GM21390 (cell line): Measurements from ENCODE around the gene IGFBP2.
A peak's percentile ranks its signal among the peaks of the same experiment; 100 is the strongest.

Source experiments
- ATAC-seq: cut with Tn5 transposase; IDR thresholded peaks from one replicate; pipeline ENCODE4 v1.9.1; 2021; ENCODE audit not compliant: unreplicated experiment

The IGFBP2 gene

GRCh38 chr2:216661051-216661450 lies 27.8 kb downstream of the IGFBP2 start:
- ATAC-seq, result no peak

GRCh38 chr2:216661639-216662375 lies 28.6 kb downstream of the IGFBP2 start:
- ATAC-seq, result no peak

GRCh38 chr2:216663106-216663505 lies 29.9 kb downstream of the IGFBP2 start:
- no peak for ATAC-seq

GRCh38 chr2:216663846-216664245 lies 30.6 kb downstream of the IGFBP2 start:
- ATAC-seq, result no peak

- ATAC-seq, result no peak
These were observed 31.4 kb downstream of the IGFBP2 start for GRCh38 chr2:216664593-216665034.

- ATAC-seq, result no peak
These were observed 32.0 kb downstream of the IGFBP2 start for GRCh38 chr2:216665242-216665641.

GRCh38 chr2:216665717-216666116 lies 32.5 kb downstream of the IGFBP2 start:
- ATAC-seq, result no peak

GRCh38 chr2:216666461-216667233 lies 33.4 kb downstream of the IGFBP2 start:
- ATAC-seq, result peak; percentile 82

- no peak for ATAC-seq
These were observed 37.3 kb downstream of the IGFBP2 start for GRCh38 chr2:216670266-216671080.

- ATAC-seq, result no peak
These were observed 37.8 kb downstream of the IGFBP2 start for GRCh38 chr2:216671081-216671411.

- no peak for ATAC-seq
These were observed 38.6 kb downstream of the IGFBP2 start for GRCh38 chr2:216671791-216672343.

GRCh38 chr2:216672466-216672865 lies 39.2 kb downstream of the IGFBP2 start:
- ATAC-seq, result no peak

GRCh38 chr2:216673021-216673420 lies 39.8 kb downstream of the IGFBP2 start:
- no peak for ATAC-seq

- no peak for ATAC-seq
These were observed 40.4 kb downstream of the IGFBP2 start for GRCh38 chr2:216673609-216674008.

- no peak for ATAC-seq
These were observed 41.2 kb downstream of the IGFBP2 start for GRCh38 chr2:216674376-216674775.

- no peak for ATAC-seq
These were observed 43.4 kb downstream of the IGFBP2 start for GRCh38 chr2:216676630-216677029.

- no peak for ATAC-seq
These were observed 44.3 kb downstream of the IGFBP2 start for GRCh38 chr2:216677439-216678097.

- no peak for ATAC-seq
These were observed 44.9 kb downstream of the IGFBP2 start for GRCh38 chr2:216678098-216678465.

GRCh38 chr2:216678813-216679657 lies 45.8 kb downstream of the IGFBP2 start:
- no peak for ATAC-seq

- no peak for ATAC-seq
These were observed 46.4 kb downstream of the IGFBP2 start for GRCh38 chr2:216679658-216680024.
